HG03432 (cell line): ENCODE measurements around the gene ACO2.
A peak's percentile ranks its signal among the peaks of the same experiment; 100 is the strongest.
"Not testable (repeated sequence)": the region's sequence is repeated elsewhere in the genome, so short reads cannot be mapped to it uniquely, and the experiment has no call there.

Experiments
- ATAC-seq: cut with Tn5 transposase; IDR thresholded peaks from one replicate; pipeline ENCODE4 v1.9.1; 2021; ENCODE audit warnings: mild to moderate bottlenecking, moderate library complexity; ENCODE audit not compliant: unreplicated experiment

The ACO2 gene

DNA sequence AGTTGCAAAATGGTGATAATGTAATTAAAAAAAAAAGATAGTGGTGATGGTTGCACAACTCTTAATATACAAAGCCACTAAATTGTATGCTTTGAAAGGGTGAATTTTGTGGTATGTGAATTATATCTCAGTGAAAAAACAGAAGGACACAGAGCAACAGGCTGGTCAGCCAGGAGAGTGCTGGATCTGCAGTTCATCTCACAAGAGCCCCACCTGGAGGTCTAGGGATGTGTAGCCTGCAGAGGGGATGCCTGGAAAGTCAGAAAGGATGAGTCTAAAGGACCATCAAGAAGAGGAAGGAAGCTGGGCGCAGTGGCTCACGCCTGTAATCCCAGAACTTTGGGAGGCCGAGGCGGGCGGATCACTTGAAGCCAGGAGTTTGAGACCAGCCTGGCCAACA, 66.3 kb downstream of the ACO2 start:
- ATAC-seq, result no peak

DNA sequence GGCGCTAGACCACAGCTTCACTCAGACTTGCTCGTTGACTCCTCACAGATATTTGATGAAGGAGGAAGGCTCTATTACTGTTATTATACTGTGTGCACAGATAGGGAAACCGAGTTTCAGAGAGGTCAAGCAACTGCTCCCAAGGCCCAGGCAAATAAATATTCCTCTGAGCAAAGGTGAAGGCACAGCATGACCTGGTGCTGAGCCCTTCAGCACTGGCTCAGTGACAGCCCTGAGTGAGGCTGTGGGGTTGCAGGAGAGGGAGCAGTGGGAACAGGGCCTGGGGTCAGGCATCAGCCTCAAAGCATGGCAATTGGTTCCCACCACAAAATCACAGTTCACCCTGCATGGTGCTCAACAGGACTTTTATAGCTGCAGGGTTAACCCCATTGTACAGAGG, 68.3 kb downstream of the ACO2 start:
- ATAC-seq, result no peak

DNA sequence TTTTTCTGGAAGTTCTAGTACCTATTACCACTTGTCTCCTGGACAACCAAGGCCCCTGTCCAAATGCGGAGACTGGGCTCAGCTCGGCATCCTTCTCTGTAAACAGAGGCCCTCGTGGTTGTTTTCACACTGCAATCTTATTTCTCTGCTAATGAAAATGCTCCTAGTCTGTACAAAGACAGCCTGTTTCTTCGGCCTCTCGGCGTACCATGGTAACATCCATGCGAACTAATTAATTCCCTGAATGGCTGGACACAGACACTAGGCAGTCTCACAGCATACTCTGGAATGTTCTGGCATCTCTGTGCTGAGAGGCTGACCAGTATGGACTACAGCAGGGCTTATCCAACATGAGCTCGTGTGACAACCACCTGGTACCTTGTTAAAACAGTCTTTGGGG, 69.7 kb downstream of the ACO2 start:
- ATAC-seq, result no peak

DNA sequence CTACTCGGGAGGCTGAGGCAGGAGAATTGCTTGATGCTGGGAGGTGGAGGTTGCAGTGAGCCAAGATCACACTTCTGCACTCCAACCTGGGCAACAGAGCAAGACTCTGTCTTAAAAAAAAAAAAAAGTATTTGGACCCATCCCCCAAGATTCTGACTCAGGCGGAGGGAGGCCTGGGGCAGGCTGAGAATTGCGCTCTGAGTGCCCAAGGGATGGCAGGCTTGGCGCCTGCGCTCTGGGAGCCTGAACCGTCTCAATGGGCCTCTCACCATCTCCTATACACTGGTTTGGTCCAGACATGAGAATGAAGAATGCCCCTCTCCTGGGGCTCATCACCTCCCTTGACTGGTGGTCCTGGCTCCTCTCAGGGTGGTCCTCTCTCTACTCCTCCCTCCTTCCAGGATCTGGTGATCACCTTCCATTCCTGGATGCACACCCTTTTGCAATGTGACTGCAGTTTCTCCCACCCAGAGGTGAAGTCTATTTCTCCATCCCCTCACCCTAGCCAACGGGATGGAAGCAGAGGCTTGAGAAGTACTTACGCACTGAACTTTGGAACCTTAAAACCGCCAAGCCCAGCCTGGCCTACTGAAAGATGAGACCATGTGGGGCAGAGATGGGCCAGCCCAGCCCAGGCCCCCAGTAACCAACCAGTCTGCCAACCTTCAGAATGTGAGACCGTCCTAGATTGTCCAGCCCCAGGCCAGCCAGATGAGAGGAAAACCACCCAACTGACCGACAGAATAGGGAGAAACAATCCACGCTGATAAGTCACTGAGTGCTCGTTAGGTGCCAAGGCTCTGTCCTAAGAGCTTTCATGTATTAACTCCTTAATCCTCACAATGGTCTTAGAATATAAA, 70.5 kb downstream of the ACO2 start:
- no peak for ATAC-seq

DNA sequence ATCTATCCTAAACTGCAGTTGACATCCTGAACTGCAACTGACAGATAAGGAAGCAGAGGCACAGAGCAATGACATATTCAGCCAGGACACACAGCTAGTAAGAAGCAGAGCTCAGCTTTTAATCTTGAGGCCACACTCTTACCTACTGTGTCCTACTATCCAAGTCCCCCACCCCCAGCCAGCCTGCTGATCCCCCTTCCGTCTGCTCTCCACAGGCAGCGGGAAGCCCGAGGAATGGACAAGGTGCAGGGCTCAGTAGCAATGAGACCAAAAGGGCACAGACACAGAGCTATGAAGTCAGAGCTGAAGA, 71.0 kb downstream of the ACO2 start:
- no peak for ATAC-seq

DNA sequence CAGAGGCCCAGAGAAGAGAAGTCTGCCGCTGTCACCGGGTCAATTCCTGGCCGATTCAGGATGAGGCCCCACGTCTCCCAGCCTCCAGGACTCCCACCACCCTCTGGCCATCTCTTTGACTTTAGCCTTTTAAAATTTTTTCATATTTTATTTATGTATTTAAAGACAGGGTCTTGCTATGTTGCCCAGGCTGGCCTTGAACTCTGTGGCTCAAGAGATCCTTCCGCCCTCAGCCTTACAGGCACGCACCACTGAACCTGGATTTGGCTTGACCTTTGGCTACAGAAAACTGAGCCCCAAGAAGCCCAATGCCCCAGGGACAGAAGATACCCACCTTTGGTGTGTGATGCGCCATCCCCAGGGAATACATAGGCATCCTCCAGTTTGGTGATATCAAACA, 71.4 kb downstream of the ACO2 start:
- no peak for ATAC-seq

DNA sequence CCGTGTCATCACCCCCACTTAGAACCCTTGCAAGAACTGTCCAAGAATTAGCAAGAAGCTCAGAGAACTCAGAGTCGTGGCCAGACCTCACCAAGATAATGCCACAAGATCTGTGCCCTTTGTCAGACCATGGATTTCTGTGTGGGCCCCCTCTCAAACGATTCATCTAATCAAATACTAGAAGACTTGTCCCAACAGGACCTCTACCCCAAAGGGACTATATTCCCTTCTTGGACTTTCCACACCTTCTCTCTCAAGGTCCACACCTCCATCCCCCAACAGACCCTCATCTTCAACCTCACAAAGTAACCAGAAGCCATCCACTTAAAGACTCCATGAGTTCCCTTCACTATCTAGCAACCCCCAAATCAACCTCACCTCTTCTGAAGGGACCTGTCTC, 72.6 kb downstream of the ACO2 start:
- ATAC-seq, result no peak

DNA sequence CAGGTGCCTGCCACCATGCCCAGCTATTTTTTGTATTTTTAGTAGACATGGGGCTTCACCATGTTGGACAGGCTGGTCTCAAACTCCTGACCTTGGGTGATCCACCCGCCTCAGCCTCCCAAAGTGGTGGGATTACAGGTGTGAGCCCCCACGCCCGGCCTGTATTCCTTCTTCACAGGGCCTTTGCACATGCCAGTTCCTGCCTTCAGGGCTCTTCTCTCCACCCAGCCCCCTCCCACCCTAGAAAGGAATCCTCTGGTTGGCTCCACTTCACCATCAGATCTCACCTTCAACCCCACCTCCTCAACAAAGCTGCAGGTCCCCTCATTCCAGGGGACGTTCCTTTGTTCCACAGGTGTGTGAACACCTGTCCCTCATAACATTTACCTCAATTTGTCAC, 73.3 kb downstream of the ACO2 start:
- no peak for ATAC-seq

DNA sequence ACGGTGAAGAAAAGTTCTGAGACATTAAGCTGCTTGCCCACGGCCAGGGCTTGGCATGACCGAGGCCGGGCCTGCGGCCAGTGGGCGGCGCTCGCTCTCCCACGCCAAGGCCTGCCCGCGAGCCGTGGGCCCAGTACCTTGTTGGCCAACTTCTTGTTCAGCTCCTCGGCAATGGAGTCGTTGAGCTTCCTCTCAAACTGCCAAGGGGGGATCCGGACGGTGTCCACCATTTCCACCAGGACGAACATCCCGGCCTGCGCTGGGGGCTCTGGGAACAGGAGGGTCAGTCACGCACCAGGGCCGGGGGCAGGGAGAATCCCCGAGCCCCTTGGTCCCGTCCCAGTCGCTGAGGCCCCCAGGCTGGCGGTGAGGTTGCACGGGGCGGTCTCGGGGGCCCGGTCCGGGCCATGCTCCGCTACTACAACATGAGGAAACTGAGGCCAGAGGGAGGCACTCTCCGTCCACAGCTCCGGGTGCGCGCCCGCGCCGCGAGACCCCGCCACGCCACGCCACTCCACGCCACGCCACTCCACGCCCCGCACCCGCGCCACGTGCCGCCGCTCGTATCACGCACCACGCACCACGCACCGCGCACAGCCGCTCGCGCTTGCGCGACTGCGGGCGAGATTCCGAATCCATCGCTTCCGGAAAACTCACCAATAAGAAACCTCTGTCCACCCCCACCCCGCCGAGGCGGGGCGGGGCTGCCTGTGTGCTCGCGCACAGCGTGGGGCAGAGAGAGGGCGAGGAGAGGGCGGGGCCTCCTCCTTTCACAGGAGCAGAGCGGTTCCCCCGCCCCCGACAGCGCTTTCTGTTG, 75.1 kb downstream of the ACO2 start, which contains the start of gene POLR3H:
TSS of gene POLR3H (minus strand) at position 617 of the 817 bp plus-strand sequence. CDS start at position 248, 369 bp downstream.
- peak; percentile 91 for ATAC-seq

DNA sequence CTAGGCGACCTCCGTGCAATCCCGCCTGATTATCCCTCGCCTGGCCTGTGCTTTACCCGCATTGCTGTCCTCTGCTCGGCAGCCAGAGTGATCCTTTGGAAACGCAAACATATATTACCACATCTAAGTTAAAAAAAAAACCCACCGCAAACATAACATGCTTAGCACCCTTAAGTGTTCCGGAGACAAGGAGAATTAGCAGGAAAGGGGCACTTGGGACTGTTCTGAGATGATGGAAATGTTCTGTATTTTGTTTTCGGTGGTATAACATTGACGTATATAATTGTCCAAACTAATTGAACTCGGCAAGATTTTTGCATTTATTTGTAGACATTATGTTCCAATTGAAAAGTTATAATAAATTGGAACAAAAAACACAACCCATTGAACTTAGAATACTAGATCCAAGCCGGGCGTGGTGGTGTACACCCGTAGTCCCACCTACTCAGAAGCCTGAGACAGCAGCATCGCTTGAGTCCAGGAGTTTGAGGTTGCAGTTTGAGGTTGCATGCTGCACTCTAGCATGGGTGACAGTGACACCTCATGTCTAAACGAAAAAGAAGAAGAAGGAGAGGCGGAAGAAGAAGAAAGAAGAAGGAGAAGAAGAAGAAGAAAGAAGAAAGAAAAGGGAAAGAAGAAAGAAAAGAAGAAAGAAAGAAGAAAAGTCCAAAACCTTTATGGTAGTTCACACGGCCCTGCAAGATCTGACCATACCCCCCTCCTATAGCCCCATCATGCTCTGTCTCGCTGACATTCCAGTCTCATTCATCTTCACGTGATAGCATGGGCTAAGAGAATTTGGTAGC, 76.0 kb downstream of the ACO2 start:
- no peak for ATAC-seq

DNA sequence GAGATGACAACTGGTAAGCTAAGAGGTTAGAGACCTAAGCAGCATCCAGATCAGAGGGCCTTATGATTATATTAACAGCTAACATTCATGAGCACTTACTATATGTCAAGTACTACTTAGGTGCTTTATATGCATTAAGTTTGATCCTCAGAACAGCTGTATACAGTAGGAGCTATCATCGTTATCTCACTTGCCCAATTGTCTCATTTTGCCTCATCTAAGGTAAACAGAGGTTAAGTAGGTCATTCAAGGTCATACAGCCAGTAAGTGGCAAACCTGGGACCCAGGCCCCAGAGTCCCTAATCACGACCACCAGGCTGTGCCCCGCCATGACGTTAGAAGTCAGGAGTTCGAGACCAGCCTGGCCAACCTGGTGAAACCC, 79.9 kb downstream of the ACO2 start:
- ATAC-seq, result no peak

DNA sequence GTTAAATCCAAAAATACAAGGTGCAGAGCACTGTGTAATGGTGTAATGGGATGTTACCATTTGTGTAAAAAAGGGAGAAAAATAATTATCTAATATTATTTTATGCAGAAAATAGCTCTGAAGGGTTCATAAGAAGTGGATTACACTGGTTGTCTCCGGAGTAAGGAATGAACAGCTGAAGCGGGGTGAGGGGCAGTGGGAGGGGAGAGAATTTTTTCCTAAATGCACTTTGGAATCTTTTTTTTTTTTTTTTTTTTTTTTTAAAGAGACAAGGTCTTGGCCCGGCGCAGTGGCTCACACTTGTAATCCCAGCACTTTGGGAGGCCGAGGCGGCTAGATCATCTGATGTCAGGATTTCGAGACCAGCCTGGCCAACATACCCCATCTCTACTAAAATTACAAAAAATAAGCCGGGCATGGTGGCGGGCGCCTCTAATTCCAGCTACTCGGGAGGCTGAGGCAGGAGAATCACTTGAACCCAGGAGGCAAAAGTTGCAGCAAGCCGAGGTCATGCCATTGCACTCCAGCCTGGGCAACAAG, 82.1 kb downstream of the ACO2 start:
- no peak for ATAC-seq

DNA sequence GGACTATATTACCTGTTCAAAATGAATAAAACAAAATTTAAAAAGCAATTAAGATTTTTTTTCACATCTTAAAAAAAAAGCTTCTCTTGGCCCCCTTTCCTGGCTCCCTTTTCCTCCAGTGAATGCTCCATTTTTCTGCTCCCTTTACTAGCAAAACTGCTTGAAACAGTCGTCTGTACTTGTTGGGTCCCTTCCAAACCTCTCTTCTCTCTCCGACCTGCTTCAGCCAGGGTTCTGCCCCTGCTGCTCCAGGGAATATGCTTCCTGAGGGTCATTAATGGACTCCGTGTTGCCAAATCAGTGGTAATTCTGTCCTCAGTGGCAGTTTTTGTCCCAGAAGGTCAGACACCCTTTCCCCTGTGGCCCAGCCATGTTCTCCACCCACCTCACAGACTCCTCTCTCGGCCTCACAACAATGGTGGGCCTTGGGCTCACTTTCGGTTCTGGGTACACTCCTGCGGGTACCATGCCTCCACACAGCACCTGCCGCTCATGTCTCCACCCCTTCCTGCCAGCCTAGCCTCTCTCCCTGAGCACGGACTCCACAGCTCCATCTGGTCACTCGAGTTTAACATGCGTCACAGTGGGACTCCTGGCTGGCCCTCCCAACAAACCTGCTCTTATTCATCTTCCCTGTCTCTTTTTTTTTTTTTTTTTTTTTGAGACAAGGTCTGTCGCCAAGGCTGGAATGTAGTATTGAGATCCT, 83.1 kb downstream of the ACO2 start:
- no peak for ATAC-seq

DNA sequence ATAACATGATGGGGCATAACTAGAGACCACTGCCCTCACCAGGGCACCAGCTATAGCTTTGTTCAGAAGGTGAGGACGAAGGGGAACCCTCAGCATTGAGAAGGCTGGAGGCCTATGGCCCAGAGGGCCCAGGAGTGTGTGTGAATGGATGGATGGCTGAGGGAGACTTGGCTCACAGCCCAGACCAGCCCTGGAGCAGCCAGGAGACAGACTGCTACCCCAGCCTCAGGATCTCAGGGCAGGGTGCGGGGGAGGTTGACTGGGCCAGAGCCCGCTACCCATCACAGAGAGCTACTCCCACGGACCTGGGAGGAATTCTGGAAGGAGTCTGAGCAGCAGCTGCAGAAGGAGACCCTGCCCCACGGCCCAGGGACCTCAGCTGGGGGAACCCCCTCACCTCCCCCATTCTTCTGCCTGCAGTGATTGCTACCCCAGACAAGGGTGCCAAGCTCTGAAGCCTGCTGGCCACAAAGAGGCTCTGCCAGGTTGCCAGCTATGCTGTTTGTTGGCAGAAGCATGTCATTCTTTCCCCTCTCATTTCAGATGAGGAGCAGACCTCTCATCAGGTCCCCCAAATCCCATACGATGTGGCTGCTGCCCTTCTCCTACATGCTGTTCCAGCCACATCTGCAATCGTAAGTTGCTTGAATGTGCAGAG, 86.5 kb downstream of the ACO2 start:
- ATAC-seq, result no peak

DNA sequence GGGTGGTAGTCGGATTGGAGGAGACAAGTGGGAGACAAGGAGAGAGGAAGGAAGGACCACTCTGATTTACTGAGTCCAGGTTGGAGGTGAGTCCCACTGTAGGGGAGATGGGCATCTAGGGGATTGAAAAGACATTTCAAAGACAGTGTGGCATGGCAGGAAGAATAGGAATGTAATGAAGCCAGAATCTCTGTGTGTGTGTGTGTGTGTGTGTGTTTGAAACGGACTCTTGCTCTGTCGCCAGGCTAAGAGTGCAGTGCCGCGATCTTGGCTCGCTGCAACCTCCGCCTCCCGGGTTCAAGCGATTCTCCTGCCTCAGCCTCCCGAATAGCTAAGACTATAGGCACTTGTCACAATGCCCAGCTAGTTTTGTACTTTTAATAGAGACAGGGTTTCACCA, 87.6 kb downstream of the ACO2 start:
- no peak for ATAC-seq

DNA sequence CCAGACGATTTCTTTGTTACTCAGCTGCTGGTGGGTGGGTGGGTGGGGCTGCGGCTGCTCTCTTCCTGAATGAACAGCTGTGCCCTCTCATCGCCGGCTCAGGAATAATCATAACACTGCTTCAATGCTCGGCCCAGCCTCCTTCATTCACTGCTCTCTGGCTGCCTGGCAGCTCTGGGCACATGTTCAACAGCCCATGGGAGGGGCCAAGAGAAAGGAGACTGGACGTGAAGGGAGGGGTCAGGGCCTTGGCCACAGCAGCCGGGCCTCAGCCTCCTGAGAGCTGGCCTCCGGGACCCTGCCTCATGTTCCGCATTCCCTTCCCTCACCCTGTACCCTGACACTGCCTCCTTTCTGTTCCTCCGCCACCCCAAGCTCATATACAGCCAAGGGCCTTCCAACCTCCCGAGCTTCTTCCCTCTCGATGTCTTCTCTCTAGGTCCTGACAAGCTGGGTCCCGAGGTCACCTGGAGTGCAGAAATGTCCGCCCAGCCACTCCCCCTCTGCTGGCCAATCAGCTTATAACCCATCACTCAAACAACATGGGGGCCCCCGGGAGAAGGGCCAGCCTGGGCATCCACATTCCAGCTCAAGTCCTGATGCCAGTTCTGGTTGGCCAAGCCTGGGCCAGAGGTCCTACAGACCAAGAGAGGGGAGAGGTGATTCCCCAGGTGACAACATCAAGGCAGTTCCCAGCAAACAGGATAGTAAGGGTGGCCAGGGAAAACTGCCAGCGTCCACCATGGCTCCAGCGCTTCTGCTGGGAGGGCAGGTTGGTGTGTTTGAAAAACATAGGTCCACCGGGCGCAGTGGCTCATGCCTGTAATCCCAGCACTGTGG, 88.7 kb downstream of the ACO2 start:
- ATAC-seq, result no peak

DNA sequence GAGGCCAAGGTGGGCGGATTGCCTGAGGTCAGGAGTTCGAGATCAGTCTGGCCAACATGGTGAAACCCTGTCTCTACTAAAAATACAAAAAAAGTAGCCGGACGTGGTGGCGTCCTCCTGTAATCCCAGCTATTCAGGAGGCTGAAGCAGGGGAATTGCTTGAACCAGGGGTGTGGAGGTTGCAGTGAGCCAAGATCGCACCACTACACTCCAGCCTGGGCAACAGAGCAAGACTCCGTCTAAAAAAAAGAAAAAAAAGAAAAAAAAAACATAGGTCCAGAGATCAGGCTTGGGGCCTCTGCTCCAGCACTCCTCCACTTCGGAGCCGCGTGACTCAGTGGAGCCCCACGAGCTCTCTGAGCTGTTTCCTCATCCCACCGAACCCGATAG, 89.3 kb downstream of the ACO2 start:
- ATAC-seq, result not testable (repeated sequence)

DNA sequence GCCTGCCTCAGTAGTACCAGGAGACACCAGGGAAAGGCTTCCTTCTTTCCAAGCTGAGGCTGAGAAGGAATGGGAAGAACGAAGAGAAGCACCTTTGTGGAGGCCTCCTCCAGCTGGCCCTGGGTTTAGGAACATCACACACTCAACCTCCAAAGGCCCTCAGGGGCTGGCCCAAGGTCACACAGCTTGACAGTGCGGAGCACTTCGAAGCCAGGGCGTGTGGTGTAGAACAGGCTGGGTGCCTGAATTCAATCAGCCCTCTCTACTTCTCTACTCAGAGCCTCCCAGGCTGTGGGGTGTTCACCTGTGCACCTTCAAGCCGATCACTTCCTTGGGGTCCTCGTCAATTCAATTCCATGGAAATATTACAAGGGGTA, 91.2 kb downstream of the ACO2 start:
- no peak for ATAC-seq

DNA sequence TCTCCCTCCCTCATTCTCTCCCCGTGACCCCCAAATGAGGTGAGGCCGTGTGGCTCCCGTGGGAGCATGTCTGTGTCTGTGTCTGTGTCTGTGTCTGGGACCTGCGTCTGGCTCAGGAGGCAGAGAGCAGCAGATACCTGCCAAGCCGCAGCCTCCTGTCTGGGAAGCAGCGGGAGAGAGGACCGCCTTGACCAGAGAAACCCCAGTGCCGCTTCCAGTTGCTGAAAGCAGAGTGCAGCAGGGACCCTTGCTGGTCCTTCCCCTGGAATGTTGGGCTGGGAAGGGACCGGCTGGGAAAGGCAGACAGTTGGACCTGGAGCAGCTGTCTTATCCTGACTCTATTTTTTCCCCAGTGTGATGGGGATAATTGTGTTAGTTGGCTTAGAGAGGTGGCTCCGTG, 92.4 kb downstream of the ACO2 start:
- ATAC-seq, result no peak
